HepG2 (cell line): ENCODE data around the gene PDE3A. TPM values are rescaled to one million over a fixed set of nuclear protein-coding genes. Genes with fewer than 3 reads are reported as not detected.

Source experiments
- ADNP ChIP-seq: sonication (generic); formaldehyde crosslinking; IDR thresholded peaks from 2 replicates; pipeline ENCODE4 v1.4.0; 2020; ENCODE audit warnings: missing genetic modification reagents
- ATF4 ChIP-seq, 2 experiments: fragments of 450-650 bp in 1 of 2; sonication (generic) in 1 of 2; formaldehyde crosslinking; IDR thresholded peaks; 2 replicates each; pipeline versions ENCODE4 v1.5.0 to v1.8.0; 2020 to 2022; ENCODE audit warnings: mild to moderate bottlenecking in 1 of 2, missing genetic modification reagents in 1 of 2
- CEBPG ChIP-seq: IDR thresholded peaks from 2 replicates; pipeline ENCODE4 v1.6.1; 2016
- EEA1 ChIP-seq: sonication (generic); formaldehyde crosslinking; IDR thresholded peaks from 2 replicates; pipeline ENCODE4 v1.5.1; 2020; ENCODE audit warnings: mild to moderate bottlenecking, missing genetic modification reagents, borderline replicate concordance
- EZH2 ChIP-seq: conservative IDR thresholded peaks from 2 replicates; pipeline ENCODE4 v1.6.1; 2012; ENCODE audit warnings: mild to moderate bottlenecking, low read depth, low read length, moderate library complexity
- FOXA1 ChIP-seq, 2 experiments: fragments of 450-650 bp in 1 of 2; sonication (generic) in 1 of 2; formaldehyde crosslinking in 1 of 2; IDR thresholded peaks; 2 replicates each; pipeline versions ENCODE4 v1.4.0 to v1.6.1; 2016 to 2020; ENCODE audit warnings: missing genetic modification reagents in 1 of 2
- HDAC1 ChIP-seq: sonication (generic); formaldehyde crosslinking; IDR thresholded peaks from 2 replicates; pipeline ENCODE4 v1.5.1; 2020; ENCODE audit warnings: mild to moderate bottlenecking, missing genetic modification reagents
- HNF4A ChIP-seq: sonication (generic); formaldehyde crosslinking; IDR thresholded peaks from 2 replicates; pipeline ENCODE4 v1.4.0; 2020; ENCODE audit warnings: missing genetic modification reagents
- MTF2 ChIP-seq: sonication (generic); formaldehyde crosslinking; IDR thresholded peaks from 2 replicates; pipeline ENCODE4 v1.5.0; 2020; ENCODE audit warnings: missing genetic modification reagents, borderline replicate concordance
- RARG ChIP-seq: sonication (generic); formaldehyde crosslinking; IDR thresholded peaks from 2 replicates; pipeline ENCODE4 v1.4.0; 2020; ENCODE audit warnings: low read depth, mild to moderate bottlenecking, missing genetic modification reagents
- SRF ChIP-seq: IDR thresholded peaks from 2 replicates; pipeline ENCODE4 v1.6.1; 2011; ENCODE audit warnings: mild to moderate bottlenecking, low read depth, low read length, moderate library complexity
- TBL1XR1 ChIP-seq: fragments of 150-350 bp; IDR thresholded peaks from 2 replicates; pipeline ENCODE4 v1.6.1; 2014; ENCODE audit warnings: borderline replicate concordance, low read length; ENCODE audit not compliant: partially characterized antibody
- THYN1 ChIP-seq: sonication (generic); formaldehyde crosslinking; IDR thresholded peaks from 2 replicates; pipeline ENCODE4 v1.8.1; 2023; ENCODE audit warnings: low read depth, mild to moderate bottlenecking, moderate library complexity, missing genetic modification reagents, borderline replicate concordance
- ZNF253 ChIP-seq: sonication (generic); formaldehyde crosslinking; IDR thresholded peaks from 2 replicates; pipeline ENCODE4 v1.8.0; 2022; ENCODE audit warnings: mild to moderate bottlenecking, missing genetic modification reagents, borderline replicate concordance
- ZNF296 ChIP-seq: sonication (generic); formaldehyde crosslinking; conservative IDR thresholded peaks from 2 replicates; pipeline ENCODE4 v1.5.0; 2020; ENCODE audit warnings: mild to moderate bottlenecking, missing genetic modification reagents
- ZNF33A ChIP-seq: sonication (generic); formaldehyde crosslinking; IDR thresholded peaks from 2 replicates; pipeline ENCODE4 v1.5.1; 2020; ENCODE audit warnings: missing genetic modification reagents, mild to moderate bottlenecking, moderate library complexity, borderline replicate concordance
- ZNF546 ChIP-seq: sonication (generic); formaldehyde crosslinking; conservative IDR thresholded peaks from 2 replicates; pipeline ENCODE4 v1.8.1; 2023; ENCODE audit warnings: mild to moderate bottlenecking, missing genetic modification reagents
- ZNF556 ChIP-seq: sonication (generic); formaldehyde crosslinking; IDR thresholded peaks from 2 replicates; pipeline ENCODE4 v1.4.0; 2020; ENCODE audit warnings: mild to moderate bottlenecking, missing genetic modification reagents, borderline replicate concordance
- ZNF558 ChIP-seq: sonication (generic); formaldehyde crosslinking; IDR thresholded peaks from 2 replicates; pipeline ENCODE4 v1.9.0; 2022; ENCODE audit warnings: mild to moderate bottlenecking, missing genetic modification reagents, borderline replicate concordance
- ZNF563 ChIP-seq: sonication (generic); formaldehyde crosslinking; IDR thresholded peaks from 2 replicates; pipeline ENCODE4 v1.8.0; 2022; ENCODE audit warnings: mild to moderate bottlenecking, moderate library complexity, missing genetic modification reagents
- ZNF850 ChIP-seq: sonication (generic); formaldehyde crosslinking; conservative IDR thresholded peaks from 2 replicates; pipeline ENCODE4 v1.9.0; 2021; ENCODE audit warnings: mild to moderate bottlenecking, missing genetic modification reagents
- polyA plus RNA-seq, 8 experiments: library from polyadenylated mRNA; depleted of rRNA in 3 of 8; stranded (reverse) in 7 of 8; unstranded in 1 of 8; fragments of >200 nt; fragmentation: Illumina TruSeq in 4 of 8; extraction: Trizol in 4 of 8; gene quantifications; 2 replicates each; pipeline versions ENCODE4 v1.2.1 to v1.2.3, GENCODE V29; 2011 to 2016; ENCODE audit warnings: low read depth in 4 of 8, missing spikeins in 1 of 8, mixed read lengths in 1 of 8; ENCODE audit not compliant: insufficient read depth in 1 of 8
- total RNA-seq, 5 experiments: library from RNA; depleted of rRNA; stranded (reverse); fragments of >200 nt; fragmentation: Illumina TruSeq; extraction: Trizol; gene quantifications; 2 replicates each; pipeline ENCODE4 v1.2.3, GENCODE V29; 2016; ENCODE audit warnings: low read depth in 1 of 5

PDE3A gene
- total and polyA plus RNA-seq, 2 of the 13 experiments (the other 11 are each of a cell fraction or from before 2014, with no cell fraction given): 0.77 to 1.5 TPM

DNA sequence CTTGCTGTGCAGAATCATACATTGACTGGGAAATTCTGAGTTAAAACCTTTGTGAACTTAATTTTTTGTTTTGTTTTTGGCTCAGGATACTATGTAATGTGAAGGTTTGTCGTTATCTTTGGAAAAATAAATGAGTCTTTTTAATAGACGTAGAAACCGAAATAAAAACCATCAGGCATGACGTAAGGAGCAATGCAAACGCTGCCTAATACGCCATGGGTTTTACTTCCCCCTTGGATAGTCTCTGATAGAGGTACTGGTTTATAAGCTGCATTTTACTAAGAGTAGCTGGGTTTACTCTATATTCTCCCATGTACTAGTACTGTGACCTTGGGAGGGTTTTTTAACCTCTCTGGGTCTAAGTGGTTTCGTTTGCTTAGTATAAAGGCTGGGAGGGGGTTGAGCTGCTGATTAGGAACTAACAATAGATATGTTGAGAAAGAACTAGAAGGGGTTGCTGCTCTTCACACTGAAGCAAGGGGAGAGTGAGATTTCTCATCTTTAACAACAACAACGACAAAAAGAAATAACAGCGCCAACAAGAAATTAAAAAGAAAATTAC, 260.0 kb downstream of the PDE3A start (continued):
- no peak for TF ChIP-seq ZNF296
- peak in 1 of 2 experiments; percentile 40; a peak in 1 of 4 replicates for TF ChIP-seq ATF4 (CRISPR knock-in tag; IDR thresholded peaks at IDR 0.05)
- TF ChIP-seq TBL1XR1: no peak
- TF ChIP-seq ZNF850: no peak
- no peak for TF ChIP-seq MTF2
- TF ChIP-seq ZNF546 (CRISPR knock-in tag): no peak
- TF ChIP-seq ZNF563 (CRISPR knock-in tag): no peak
- no peak for TF ChIP-seq FOXA1 (IDR thresholded peaks at IDR 0.05)
- TF ChIP-seq FOXA1 (CRISPR knock-in tag; IDR thresholded peaks at IDR 0.05): 0 out of 2 replicates have a peak, but pooled peaks have one; percentile 6
- no peak for TF ChIP-seq ZNF556 (CRISPR knock-in tag)
- TF ChIP-seq HDAC1 (CRISPR knock-in tag): 0 out of 2 replicates have a peak, but pooled peaks have one; percentile 25
- no peak for TF ChIP-seq ADNP (CRISPR knock-in tag)
- TF ChIP-seq SRF: no peak
- TF ChIP-seq ZNF33A (CRISPR knock-in tag): no peak
- TF ChIP-seq CEBPG: peak; percentile 44; the same call in 1 of the 2 replicates
- no peak for TF ChIP-seq EEA1 (CRISPR knock-in tag)
- no peak; the same call in 1 of the 2 replicates for TF ChIP-seq HNF4A (CRISPR knock-in tag)
- no peak for TF ChIP-seq RARG
- TF ChIP-seq EZH2: no peak
- TF ChIP-seq ZNF253 (CRISPR knock-in tag): no peak
- no peak for TF ChIP-seq ZNF558 (CRISPR knock-in tag)
- no peak for TF ChIP-seq THYN1 (CRISPR knock-in tag)
